Endodermal cell (in vitro differentiated cells): ENCODE results near the gene EZH1. TPM values are rescaled to one million over a fixed set of nuclear protein-coding genes. Genes with fewer than 3 reads are reported as not detected.
"Not testable (repeated sequence)": the region's sequence is repeated elsewhere in the genome, so short reads cannot be mapped to it uniquely, and the experiment has no call there.

Experiments
- DNase-seq: peaks from one replicate; pipeline ENCODE4 v3.0.0-alpha.2; 2017
- H3K27ac ChIP-seq: 2 replicates; pipeline ENCODE4 v1.5.1; 2013; ENCODE audit warnings: mild to moderate bottlenecking, low read depth, low read length, moderate library complexity
- H3K27me3 ChIP-seq: 2 replicates; pipeline ENCODE4 v1.6.1; 2013; ENCODE audit warnings: mild to moderate bottlenecking, low read length, moderate library complexity; ENCODE audit not compliant: insufficient read depth, control insufficient read depth, poor library complexity, severe bottlenecking
- H3K36me3 ChIP-seq: 2 replicates; pipeline ENCODE4 v1.7.0; 2013; ENCODE audit warnings: mild to moderate bottlenecking, low read length, moderate library complexity; ENCODE audit not compliant: control insufficient read depth, insufficient read depth
- H3K4me1 ChIP-seq: one replicate; pipeline ENCODE4 v1.7.0; 2013; ENCODE audit warnings: low read length; ENCODE audit not compliant: control insufficient read depth, insufficient read depth
- H3K4me3 ChIP-seq: 2 replicates; pipeline ENCODE4 v1.5.1; 2013; ENCODE audit warnings: mild to moderate bottlenecking, low read length, moderate library complexity
- H3K9ac ChIP-seq: 2 replicates; pipeline ENCODE4 v1.6.1; 2013; ENCODE audit warnings: mild to moderate bottlenecking, low read length, moderate library complexity; ENCODE audit not compliant: poor library complexity, severe bottlenecking; ENCODE audit errors: extremely low read depth
- H3K9me3 ChIP-seq: 2 replicates; pipeline ENCODE4 v1.6.1; 2013; ENCODE audit warnings: mild to moderate bottlenecking, low read length, moderate library complexity; ENCODE audit not compliant: control insufficient read depth
- H3K27ac Mint-ChIP-seq: 2 replicates; pipeline ENCODE4 v1.8.0; 2020; ENCODE audit warnings: mixed read lengths
- H3K27me3 Mint-ChIP-seq: 2 replicates; pipeline ENCODE4 v1.8.0; 2021; ENCODE audit warnings: mild to moderate bottlenecking, mixed read lengths; ENCODE audit not compliant: insufficient read depth
- H3K36me3 Mint-ChIP-seq: 2 replicates; pipeline ENCODE4 v1.8.0; 2020; ENCODE audit warnings: low read depth, mixed read lengths
- H3K4me1 Mint-ChIP-seq: 2 replicates; pipeline ENCODE4 v1.8.0; 2020; ENCODE audit warnings: mixed read lengths
- H3K4me3 Mint-ChIP-seq: 2 replicates; pipeline ENCODE4 v1.8.0; 2020; ENCODE audit warnings: mild to moderate bottlenecking, moderate library complexity, mixed read lengths
- H3K9me3 Mint-ChIP-seq: 2 replicates; pipeline ENCODE4 v1.8.0; 2020; ENCODE audit warnings: mild to moderate bottlenecking, mixed read lengths
- CTCF ChIP-seq: fragments of 200-600 bp; sonication (generic); conservative IDR thresholded peaks from 2 replicates; pipeline ENCODE4 v1.5.0; 2021; ENCODE audit warnings: antibody characterized with exemption, mild to moderate bottlenecking
- WGBS, 2 experiments: methylation state at CpG; one replicate each; pipeline versions ENCODE4 v1.1.5 to v1.1.7; 2013; ENCODE audit warnings: missing lambda C conversion rate in 2 of 2, mixed read lengths in 1 of 2; ENCODE audit not compliant: insufficient coverage in 1 of 2, insufficient read length in 1 of 2; 5-methylcytosine and 5-hydroxymethylcytosine counted together
- total RNA-seq, 2 donors: library from RNA; stranded (reverse); fragmentation: NEBNext Ultra II Directional in 1 of 2; extraction: Animal tissue kit (Norgen Biotek cat#: 25700) in 1 of 2; gene quantifications; 2 replicates in 1 of 2; 3 replicates in 1 of 2; pipeline ENCODE4 v1.2.1, GENCODE V29; 2021

EZH1 gene
- total RNA-seq, 2 donors from 2014 or later: 26.0 to 27.2 TPM

DNA sequence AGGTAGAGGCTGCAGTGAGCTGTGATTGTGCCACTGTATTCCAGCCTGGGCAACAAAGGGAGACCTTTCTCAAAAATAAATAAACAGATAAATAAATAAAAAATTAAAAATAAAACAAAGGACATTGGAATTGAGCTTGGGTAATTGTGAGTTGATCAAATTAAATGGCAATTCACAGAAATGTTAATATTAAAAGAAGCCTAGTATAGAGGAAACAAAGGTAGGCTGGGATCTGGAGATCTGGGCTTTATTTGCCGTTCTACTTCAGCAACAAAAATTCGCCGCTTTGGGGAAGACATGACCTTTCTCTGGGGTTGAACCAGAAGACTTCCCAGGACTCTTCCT, 28.1 kb upstream of the EZH1 start:
- WGBS, 2 experiments: 21 to 29% methylated on average over 3 of the region's 3 CpGs
- no peak for DNase-seq
- H3K4me3 Mint-ChIP-seq: peak overlapping the region; percentile 97
- H3K27ac Mint-ChIP-seq: peak overlapping the region; percentile 94
- peak overlapping the region; percentile 95 for H3K4me3 ChIP-seq
- H3K27me3 ChIP-seq: peaks cover 4% of the 10 kb centered on the region
- peak overlapping the region; percentile 66 for H3K9ac ChIP-seq
- H3K9me3 Mint-ChIP-seq: no peaks in the 10 kb centered on the region
- H3K9me3 ChIP-seq: no peaks in the 10 kb centered on the region
- H3K36me3 ChIP-seq: peaks cover 23% of the 10 kb centered on the region
- H3K27ac ChIP-seq: no peak overlapping the region
- no peaks in the 10 kb centered on the region for H3K4me1 ChIP-seq
- peaks cover 7% of the 10 kb centered on the region for H3K4me1 Mint-ChIP-seq
- no peak for TF ChIP-seq CTCF
- peaks cover 8% of the 10 kb centered on the region for H3K27me3 Mint-ChIP-seq
- peaks cover 22% of the 10 kb centered on the region for H3K36me3 Mint-ChIP-seq

DNA sequence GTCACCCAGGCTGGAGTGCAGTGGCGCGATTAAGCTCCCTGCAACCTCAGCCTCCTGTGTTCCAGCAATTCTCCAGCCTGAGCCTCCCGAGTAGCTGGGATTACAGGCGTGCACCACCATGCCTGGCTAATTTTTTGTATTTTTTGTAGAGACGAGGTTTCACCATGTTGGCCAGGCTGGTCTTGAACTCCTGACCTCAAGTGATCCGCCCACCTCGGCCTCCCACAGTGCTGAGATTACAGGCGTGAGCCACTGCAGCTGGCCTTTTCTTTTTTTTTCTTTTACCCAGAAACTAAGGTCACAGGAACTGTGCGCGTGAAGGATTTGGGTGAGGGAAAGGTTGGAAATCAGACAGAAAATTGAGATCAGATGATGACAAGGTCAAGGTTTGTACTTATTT, 25.1 kb upstream of the EZH1 start:
- not testable (repeated sequence) for H3K9me3 ChIP-seq

GRCh38 chr17:42768006-42768405, 23.2 kb upstream of the EZH1 start:
- DNase-seq, H3K4me1 Mint-ChIP-seq, H3K9me3 ChIP-seq, H3K4me3 ChIP-seq, H3K9ac ChIP-seq, H3K9me3 Mint-ChIP-seq, H3K36me3 ChIP-seq, H3K27me3 ChIP-seq, H3K27ac Mint-ChIP-seq, H3K4me1 ChIP-seq, H3K27ac ChIP-seq, H3K4me3 Mint-ChIP-seq, H3K36me3 Mint-ChIP-seq: not testable (repeated sequence)
- H3K27me3 Mint-ChIP-seq: peaks cover 16% of the 10 kb centered on the region
- 89 to 92% methylated on average over 7 to 9 of the region's 9 CpGs for WGBS, 2 experiments

More for the DNA sequence above, 25.1 kb upstream of the EZH1 start:
- 87 to 88% methylated on average over 8 to 10 of the region's 10 CpGs for WGBS, 2 experiments
- not testable (repeated sequence) for H3K36me3 Mint-ChIP-seq, H3K4me1 Mint-ChIP-seq, H3K27ac ChIP-seq, H3K4me1 ChIP-seq, H3K36me3 ChIP-seq, H3K27ac Mint-ChIP-seq, DNase-seq, H3K9me3 Mint-ChIP-seq, H3K9ac ChIP-seq, H3K4me3 Mint-ChIP-seq, H3K27me3 ChIP-seq, H3K4me3 ChIP-seq
- peaks cover 16% of the 10 kb centered on the region for H3K27me3 Mint-ChIP-seq

DNA sequence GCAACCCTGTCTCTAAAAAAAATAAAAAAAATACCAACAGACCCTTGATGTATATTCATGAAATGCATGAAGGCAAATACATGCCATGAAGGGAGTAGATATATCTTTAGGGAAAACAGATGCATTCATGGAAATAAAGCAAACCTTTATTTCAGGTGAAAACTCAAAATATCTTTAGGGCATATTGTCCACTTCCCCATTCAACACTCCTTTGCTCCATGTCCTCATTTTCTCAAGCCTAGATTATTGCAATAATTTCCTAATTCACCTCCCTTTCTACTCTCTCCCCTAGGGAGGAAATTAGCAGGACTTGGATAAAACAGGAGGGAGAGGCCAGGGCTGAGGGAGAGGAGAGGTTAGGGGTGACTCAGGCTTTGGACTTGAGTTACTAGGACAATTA, 22.7 kb upstream of the EZH1 start:
- H3K4me1 ChIP-seq: peaks cover 4% of the 10 kb centered on the region
- Mint-ChIP-seq H3K4me1 (peaks cover 7% of the 10 kb centered on the region), H3K9me3 (no peaks in the 10 kb centered on the region), H3K36me3 (no peaks in the 10 kb centered on the region), H3K4me3 (no peak overlapping the region), H3K27ac (no peak overlapping the region), H3K27me3 (peaks cover 21% of the 10 kb centered on the region)
- no peaks in the 10 kb centered on the region for H3K36me3 ChIP-seq
- H3K27ac ChIP-seq: no peak overlapping the region
- no peak overlapping the region for H3K9ac ChIP-seq
- H3K27me3 ChIP-seq: peaks cover 13% of the 10 kb centered on the region
- no peak for DNase-seq
- TF ChIP-seq CTCF: no peak
- no peaks in the 10 kb centered on the region for H3K9me3 ChIP-seq
- H3K4me3 ChIP-seq: no peak overlapping the region
